GM21528 (cell line): Measurements from ENCODE around the gene THSD4.

Experiments
- ATAC-seq: cut with Tn5 transposase; IDR thresholded peaks from one replicate; pipeline ENCODE4 v1.9.1; 2021; ENCODE audit warnings: mild to moderate bottlenecking, moderate library complexity; ENCODE audit not compliant: unreplicated experiment, low FRiP score

The THSD4 gene

GRCh38 chr15:71686221-71687050 is 571.2 kb downstream of the THSD4 start:
- ATAC-seq: no peak

- ATAC-seq: no peak
Observed at GRCh38 chr15:71687902-71688508, 572.7 kb downstream of the THSD4 start.

GRCh38 chr15:71688509-71689094 is 573.3 kb downstream of the THSD4 start:
- no peak for ATAC-seq

- ATAC-seq: no peak
Observed at GRCh38 chr15:71691081-71691457, 575.8 kb downstream of the THSD4 start.

- no peak for ATAC-seq
Observed at GRCh38 chr15:71691458-71692417, 576.5 kb downstream of the THSD4 start.

- ATAC-seq: no peak
Observed at GRCh38 chr15:71697236-71697635, 582.0 kb downstream of the THSD4 start.

- ATAC-seq: no peak
Observed at GRCh38 chr15:71698030-71698429, 582.8 kb downstream of the THSD4 start.

GRCh38 chr15:71698742-71699141 is 583.5 kb downstream of the THSD4 start:
- ATAC-seq: no peak

GRCh38 chr15:71699977-71700376 is 584.7 kb downstream of the THSD4 start:
- ATAC-seq: no peak

GRCh38 chr15:71701808-71702207 is 586.5 kb downstream of the THSD4 start:
- no peak for ATAC-seq

- no peak for ATAC-seq
Observed at GRCh38 chr15:71702496-71702895, 587.2 kb downstream of the THSD4 start.

- ATAC-seq: no peak
Observed at GRCh38 chr15:71705151-71705550, 589.9 kb downstream of the THSD4 start.

GRCh38 chr15:71706461-71707229 is 591.4 kb downstream of the THSD4 start:
- no peak for ATAC-seq

- ATAC-seq: no peak
Observed at GRCh38 chr15:71707230-71708050, 592.2 kb downstream of the THSD4 start.

- no peak for ATAC-seq
Observed at GRCh38 chr15:71708051-71708429, 592.8 kb downstream of the THSD4 start.

GRCh38 chr15:71708741-71709140 is 593.5 kb downstream of the THSD4 start:
- ATAC-seq: no peak

- ATAC-seq: no peak
Observed at GRCh38 chr15:71709808-71710418, 594.6 kb downstream of the THSD4 start.

- ATAC-seq: no peak
Observed at GRCh38 chr15:71712182-71712581, 596.9 kb downstream of the THSD4 start.
